GM19324 (cell line): ENCODE data around the gene SYPL2.
"Not testable (repeated sequence)": the region's sequence is repeated elsewhere in the genome, so short reads cannot be mapped to it uniquely, and the experiment has no call there.

Source experiments
- ATAC-seq: cut with Tn5 transposase; IDR thresholded peaks from one replicate; pipeline ENCODE4 v1.9.1; 2021; ENCODE audit warnings: mild to moderate bottlenecking, moderate library complexity; ENCODE audit not compliant: unreplicated experiment, low FRiP score

Gene SYPL2

DNA sequence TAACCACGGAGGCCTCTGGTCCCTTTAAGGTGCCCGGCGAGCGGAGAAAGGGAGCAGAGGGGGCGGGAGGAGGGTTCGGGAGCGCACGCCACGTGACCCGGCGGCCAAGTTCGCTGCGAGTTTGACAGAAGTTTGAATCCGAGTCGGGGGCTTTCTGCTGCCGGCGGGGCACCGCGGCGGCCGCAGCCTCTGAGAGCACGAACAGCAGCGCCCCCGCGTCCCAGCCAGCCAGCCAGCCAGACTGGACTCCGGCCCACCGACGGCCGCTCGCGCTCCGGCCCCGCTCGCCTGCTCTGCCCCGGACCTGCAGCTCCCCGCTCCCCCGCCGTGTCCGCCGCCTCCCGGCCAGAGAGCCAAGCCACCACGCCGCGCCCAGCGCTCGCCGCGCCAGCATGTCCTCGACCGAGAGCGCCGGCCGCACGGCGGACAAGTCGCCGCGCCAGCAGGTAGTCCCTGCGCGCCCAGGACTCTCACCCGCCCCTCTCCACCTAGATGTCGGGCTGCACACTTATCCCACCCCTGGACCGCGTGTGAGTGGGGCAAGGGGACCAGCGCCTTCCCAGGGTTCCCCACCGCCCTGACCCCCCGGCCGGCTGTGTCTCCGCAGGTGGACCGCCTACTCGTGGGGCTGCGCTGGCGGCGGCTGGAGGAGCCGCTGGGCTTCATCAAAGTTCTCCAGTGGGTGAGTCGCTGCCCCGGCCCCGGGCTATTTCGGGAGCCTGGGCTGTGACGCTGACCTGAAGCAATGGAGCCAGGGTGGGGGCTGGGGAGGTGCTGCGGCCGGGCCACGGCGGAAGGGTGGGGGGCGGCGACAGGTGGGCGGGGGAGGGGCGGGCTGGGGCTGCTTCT lies at the start of gene SYPL2:
Gene SYPL2, plus strand, starts transcription at position 95 of the 849 bp plus-strand sequence. Its CDS starts 298 bp downstream, at position 393.
- no peak for ATAC-seq

GRCh38 chr1:109423498-109423897 lies 42.8 kb upstream of the SYPL2 start:
- no peak for ATAC-seq

DNA sequence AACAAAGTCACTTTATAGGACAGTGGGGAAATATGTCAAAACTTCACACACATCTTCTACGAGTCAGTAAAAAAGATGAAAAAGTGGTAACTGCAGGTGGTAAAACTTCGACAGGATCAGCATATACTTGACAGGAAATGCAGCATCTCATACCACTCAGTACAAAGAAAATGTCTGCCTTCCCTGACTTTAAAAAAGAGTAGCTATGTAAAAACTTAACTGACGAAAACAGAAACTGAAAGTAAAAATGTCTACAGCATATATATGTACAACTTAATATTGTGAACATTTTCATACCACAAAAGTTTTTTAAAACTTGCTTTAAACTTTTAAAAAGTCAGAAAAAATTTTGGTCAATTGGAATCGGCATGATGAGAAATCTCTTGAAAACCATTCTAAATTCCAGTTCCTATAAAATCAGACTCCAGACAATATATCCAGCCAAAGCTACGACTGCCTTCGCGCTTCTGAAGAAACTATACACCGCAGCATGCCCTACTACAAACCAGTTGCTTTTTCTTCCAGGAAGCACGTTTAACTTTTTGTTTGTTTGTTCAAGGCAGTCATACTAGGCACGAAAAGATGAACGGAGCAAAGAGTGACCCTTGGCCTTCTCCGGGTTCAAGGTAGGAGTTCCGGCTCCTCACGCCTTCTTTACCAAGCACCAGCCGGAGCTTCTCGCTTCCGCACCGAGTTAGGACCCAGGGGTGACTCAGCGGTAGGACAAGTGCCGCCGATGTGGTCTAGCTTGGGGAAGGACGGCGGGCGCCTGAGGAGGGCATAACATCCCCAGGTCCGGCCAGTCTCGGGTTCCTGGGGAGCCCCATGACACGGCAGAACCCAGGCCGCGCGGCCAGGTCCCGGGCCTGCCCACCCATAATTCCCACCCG lies 40.7 kb upstream of the SYPL2 start:
- peak; percentile 38 for ATAC-seq

GRCh38 chr1:109426281-109427170 lies 39.8 kb upstream of the SYPL2 start, which contains the start of gene PSMA5:
Gene PSMA5 (minus strand): TSS chr1:109426448. CDS start chr1:109426330, 118 bp downstream.
- peak; percentile 97 for ATAC-seq

DNA sequence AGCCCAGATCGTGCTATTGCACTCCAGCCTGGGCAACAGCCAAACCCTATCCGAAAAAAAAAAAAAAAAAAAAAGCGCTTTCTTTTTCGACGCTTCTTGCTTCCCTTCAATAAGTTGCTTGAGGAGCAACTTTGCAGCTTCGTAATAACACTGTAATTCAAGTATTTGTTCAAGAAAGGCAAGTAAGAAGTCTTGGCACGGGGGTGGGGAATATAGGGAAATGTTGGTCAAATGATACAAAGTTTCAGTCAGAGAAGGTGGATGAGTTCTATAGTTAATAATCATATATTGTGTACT lies 39.2 kb upstream of the SYPL2 start:
- no peak for ATAC-seq

GRCh38 chr1:109432336-109432735 lies 34.0 kb upstream of the SYPL2 start:
- ATAC-seq = no peak

DNA sequence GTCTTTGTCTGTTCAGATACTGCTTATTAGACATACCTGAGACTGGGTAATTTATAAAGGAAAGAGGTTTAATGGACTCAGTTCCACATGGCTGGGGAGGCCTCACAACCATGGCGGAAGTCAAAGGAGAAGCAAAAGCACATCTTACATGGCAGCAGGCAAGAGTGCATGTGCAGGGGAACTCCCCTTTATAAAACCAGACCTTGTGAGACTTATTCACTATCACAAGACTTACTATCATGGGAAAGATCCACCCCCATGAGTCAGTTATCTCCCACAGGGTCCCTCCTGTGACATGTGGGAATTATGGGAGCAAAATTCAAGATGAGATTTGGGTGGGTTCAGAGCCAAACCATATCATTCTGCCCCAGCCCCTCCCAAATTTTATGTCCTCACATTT lies 33.0 kb upstream of the SYPL2 start:
- no peak for ATAC-seq

- no peak for ATAC-seq
Observed at GRCh38 chr1:109434484-109434883, 31.9 kb upstream of the SYPL2 start.

DNA sequence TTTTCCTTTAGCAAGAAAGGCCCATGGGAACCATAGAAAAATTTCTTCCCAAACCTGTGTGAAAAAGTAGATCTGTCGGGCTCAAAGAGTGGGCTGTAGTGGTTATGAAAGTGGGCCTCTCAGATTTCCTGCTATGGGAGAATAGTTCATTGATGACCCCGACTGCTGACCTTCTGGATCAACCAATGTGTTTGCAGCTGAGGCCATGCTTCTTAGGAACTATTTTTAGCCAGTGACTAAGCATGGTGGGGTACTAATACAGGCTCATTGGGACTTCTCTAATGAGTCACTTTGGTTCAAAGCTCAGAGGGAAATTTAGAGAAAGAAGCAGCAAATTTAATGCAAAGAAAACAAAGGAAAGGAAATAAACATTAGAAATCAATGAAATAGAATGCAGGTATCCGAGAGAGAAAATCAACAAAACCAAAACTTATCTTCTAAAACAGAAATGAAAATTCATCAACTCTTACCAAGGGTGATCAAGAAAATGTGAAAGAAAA lies 27.5 kb upstream of the SYPL2 start:
- no peak for ATAC-seq

DNA sequence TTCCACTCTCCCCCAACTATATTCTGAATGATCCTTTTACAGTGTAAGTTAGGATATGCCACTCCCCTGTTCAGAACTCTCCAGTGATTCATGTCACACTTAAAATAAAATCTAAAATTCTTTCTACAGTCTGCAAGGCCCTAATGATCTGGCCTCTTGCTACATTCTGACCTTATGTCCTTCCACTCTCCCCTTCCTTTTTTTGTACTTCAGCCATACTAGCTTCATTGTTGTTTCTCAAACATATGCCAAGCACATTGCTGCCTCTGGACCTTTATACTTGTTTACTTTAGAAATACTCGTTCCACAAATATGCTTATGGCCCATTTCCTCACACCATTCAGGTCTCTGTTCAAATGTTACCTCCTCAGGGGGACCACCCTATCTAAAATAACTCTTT lies 25.3 kb upstream of the SYPL2 start:
- ATAC-seq = no peak

GRCh38 chr1:109443476-109443875 lies 22.9 kb upstream of the SYPL2 start:
- ATAC-seq = no peak

GRCh38 chr1:109444346-109444745 lies 22.0 kb upstream of the SYPL2 start:
- no peak for ATAC-seq

GRCh38 chr1:109445949-109446695 lies 20.2 kb upstream of the SYPL2 start:
- not testable (repeated sequence) for ATAC-seq

GRCh38 chr1:109447524-109447923 lies 18.8 kb upstream of the SYPL2 start:
- no peak for ATAC-seq

DNA sequence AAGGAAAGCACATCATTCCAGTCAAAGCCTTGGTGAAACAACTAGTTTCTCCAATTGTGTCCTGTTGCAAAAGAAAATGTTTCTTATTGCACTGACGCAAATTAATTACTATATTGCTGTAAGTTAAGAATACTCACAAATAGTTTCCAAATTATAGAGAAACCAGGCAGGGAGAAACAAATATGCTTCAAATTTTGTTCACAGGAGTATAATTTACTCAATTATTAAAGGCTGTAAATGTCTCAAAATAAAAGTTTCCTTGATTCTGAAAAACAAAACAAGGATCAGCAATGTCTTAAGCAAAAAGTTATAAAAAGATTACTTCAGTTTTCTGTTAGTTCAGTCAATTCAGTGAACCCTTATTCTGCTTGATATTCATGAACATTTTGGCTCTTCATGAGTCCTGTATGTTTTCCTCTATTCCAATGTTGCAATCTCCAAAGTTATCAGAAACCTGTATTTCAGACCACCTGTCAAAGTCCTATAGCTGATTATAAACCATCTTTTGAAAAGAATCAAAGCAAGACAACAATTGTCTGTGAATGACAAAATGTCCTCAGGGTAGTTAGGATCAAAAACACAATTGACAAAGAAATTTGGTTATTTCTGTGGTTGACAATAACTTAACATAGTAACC lies 11.7 kb upstream of the SYPL2 start:
- no peak for ATAC-seq

GRCh38 chr1:109457819-109458218 lies 8.5 kb upstream of the SYPL2 start:
- ATAC-seq = no peak

GRCh38 chr1:109466125-109466451 lies 258 bp upstream of the SYPL2 start:
- ATAC-seq = no peak

DNA sequence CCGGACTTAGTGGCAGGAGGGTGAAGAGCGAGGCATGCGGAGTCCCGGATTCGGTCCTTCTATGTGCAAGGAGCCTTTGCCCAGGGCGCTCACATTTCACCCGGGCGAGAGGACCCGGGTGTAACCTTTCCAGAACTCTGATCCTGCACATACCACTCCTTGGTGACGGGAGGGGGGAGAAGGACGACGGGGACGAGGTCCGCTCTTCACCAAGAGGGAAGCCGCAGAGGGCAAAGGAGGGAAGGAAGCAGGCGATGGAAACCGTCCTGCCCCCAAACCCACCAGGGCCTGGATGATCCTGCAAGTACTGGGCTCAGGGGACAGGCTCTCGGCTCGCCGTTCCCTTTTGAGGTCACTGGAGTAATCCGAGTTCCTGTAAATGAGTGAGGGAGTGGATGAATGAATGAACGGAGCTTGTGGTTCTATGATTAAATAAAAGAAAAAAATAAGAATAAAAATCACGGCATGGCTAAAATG lies 993 bp downstream of the SYPL2 start:
- no peak for ATAC-seq

GRCh38 chr1:109468061-109468460 lies 1.7 kb downstream of the SYPL2 start:
- ATAC-seq = no peak
